NB4 (cell line): ENCODE data around the gene KDM4B.

Experiments used
- DNase-seq: peaks from one replicate; pipeline ENCODE4 v3.0.0; 2010; ENCODE audit warnings: low read depth
- H3K4me3 ChIP-seq: one replicate; pipeline ENCODE4 v1.5.1; 2011; ENCODE audit warnings: mild to moderate bottlenecking, low read depth, low read length, moderate library complexity
- MYC ChIP-seq: IDR thresholded peaks from 2 replicates; pipeline ENCODE4 v1.6.1; 2011; ENCODE audit warnings: low read depth, low read length
- POLR2A ChIP-seq: IDR thresholded peaks from 2 replicates; pipeline ENCODE4 v1.6.1; 2011; ENCODE audit warnings: mild to moderate bottlenecking; ENCODE audit not compliant: insufficient read length; ENCODE audit errors: extremely low read depth
- TF ChIP-seq, protein P1 (sequence below): IDR thresholded peaks from 2 replicates; pipeline ENCODE4 v1.6.1; 2011; ENCODE audit warnings: low read depth, low read length
- TF ChIP-seq, protein P2 (sequence below): IDR thresholded peaks from one replicate; pipeline ENCODE4 v1.5.1; 2012; ENCODE audit warnings: low read depth, low read length

The KDM4B gene

DNA sequence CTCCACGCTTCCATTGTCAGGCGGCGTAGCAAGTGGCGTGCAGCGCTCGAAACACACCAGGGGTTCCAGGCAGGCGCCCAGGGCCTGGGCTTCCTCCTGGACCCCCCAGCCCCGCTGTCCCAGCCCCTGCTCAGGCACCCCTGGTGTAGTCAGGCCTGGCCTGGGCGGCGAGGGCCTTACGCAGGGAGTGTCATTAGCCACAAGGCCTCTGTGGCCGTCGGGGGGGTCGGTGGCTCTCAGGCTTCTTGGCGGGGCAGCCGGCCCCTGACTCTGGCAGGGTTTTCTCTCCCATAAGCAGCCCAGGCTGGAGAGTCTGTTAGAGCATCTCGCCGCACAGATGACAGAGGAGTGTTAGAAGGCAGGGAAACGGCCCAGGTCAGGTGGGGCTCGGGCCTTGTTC lies 116.7 kb downstream of the KDM4B start:
- no peak overlapping the region for H3K4me3 ChIP-seq
- DNase-seq = no peak
- no peak for TF ChIP-seq MYC

DNA sequence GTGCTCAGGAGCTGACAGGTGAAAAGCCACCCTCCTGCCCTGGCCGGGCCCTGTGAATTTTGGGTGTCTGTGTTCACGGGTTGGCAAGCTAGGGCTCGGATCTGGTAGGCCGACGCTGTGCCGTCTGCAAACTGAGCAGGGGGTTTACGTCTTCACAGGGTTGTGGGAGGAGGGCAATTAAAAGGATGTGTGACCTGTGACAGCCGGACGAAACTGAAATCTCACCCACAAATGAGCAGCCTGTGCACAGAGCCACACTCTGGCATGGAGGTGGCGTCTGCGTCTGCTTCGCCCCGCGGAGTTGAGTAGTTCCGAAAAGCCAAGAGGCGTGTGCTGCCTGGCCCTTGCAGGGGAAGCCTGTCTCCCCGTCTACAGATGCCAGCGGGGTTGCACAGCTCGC lies 117.3 kb downstream of the KDM4B start:
- no peak for DNase-seq
- no peak overlapping the region for H3K4me3 ChIP-seq
- TF ChIP-seq, protein P1, sequence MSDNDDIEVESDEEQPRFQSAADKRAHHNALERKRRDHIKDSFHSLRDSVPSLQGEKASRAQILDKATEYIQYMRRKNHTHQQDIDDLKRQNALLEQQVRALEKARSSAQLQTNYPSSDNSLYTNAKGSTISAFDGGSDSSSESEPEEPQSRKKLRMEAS = no peak
- no peak for TF ChIP-seq MYC

DNA sequence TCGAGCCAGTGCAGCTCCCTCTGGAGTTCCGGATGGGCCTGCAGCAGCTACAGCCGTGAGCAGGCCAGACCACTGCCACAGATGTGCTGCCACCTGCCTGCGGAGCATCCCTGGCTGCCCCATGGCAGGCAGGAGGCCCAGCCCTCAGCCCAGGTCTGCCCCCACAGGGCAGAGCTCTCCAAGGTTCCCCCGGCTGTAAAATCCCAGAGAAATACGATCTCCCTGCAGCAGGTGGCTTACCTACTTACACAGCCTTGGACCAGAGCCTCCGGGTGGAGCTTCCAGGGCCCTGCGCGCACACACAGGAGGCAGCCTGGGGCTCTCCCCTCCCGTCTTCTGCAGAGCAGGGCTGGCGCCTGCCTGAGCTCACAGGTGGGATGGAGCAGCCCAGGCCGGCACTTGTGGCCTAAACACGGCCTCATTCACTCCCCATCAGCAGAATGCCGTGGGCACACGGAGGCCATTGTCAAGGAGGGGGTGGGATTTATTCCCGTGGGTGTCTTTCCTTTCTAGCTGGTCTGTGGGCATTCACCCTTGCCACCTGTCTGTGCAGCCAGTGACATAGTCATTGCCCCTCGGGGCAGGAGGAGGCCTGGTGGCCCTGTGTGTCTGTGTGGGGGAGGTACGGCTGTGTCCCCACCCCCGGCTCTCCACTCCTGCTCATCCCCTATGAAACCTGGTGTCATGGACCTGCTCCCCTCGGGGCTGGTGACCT lies 118.0 kb downstream of the KDM4B start:
- DNase-seq = no peak
- TF ChIP-seq MYC (no peak), POLR2A (no peak)
- TF ChIP-seq, protein P2, sequence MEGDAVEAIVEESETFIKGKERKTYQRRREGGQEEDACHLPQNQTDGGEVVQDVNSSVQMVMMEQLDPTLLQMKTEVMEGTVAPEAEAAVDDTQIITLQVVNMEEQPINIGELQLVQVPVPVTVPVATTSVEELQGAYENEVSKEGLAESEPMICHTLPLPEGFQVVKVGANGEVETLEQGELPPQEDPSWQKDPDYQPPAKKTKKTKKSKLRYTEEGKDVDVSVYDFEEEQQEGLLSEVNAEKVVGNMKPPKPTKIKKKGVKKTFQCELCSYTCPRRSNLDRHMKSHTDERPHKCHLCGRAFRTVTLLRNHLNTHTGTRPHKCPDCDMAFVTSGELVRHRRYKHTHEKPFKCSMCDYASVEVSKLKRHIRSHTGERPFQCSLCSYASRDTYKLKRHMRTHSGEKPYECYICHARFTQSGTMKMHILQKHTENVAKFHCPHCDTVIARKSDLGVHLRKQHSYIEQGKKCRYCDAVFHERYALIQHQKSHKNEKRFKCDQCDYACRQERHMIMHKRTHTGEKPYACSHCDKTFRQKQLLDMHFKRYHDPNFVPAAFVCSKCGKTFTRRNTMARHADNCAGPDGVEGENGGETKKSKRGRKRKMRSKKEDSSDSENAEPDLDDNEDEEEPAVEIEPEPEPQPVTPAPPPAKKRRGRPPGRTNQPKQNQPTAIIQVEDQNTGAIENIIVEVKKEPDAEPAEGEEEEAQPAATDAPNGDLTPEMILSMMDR = no peak
- TF ChIP-seq, protein P1 = no peak
- H3K4me3 ChIP-seq = no peak overlapping the region

DNA sequence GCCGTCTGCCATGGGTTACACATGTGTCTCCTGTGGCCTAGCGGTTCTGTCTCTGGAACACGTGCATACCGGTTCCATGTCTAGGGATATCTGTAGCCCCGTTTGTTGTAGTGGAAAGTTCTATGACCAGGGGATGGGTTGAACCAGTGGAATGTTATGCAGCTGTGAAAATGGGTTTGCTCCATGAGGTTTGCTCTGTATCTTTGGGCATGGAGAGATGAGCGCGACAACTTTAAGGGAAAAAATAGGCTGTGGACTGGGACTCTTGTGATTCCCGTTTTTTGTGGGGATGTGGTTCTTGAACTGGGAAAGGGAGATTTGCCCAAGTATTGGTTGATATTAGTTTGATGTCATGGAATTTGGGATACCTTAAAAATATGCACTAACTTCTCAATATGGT lies 120.4 kb downstream of the KDM4B start:
- no peak for DNase-seq
- no peak overlapping the region for H3K4me3 ChIP-seq
- TF ChIP-seq, protein P1 = no peak
- no peak for TF ChIP-seq MYC
- no peak for TF ChIP-seq POLR2A
- TF ChIP-seq, protein P2 = no peak

DNA sequence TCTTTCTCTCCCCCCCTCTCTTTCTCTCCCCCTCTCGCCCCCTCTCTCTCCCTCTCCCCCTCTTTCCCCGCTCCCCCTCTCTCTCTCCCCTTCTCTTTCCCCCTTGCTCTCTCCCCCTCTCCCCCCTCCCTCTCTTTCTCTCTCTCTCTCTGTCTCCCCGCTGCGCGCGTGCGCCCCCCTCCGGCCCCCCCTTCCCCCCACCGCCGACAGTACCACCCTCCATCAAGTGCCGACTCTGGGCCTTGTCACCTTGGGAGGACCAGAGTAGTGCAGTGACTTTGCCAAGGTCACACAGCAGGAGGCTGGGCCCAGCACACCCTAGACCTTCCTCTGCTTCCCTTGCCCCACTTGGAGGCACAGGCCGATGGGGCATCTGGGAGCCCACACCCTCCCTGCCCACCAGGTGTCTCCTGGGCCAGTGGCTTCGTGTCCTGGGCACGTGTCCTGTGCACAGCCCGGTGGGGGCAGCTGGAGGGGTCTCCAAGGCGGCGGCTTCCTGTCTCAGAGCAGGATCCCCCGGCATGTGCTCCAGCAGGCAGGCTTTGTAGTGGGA lies 121.6 kb downstream of the KDM4B start:
- no peak for DNase-seq
- H3K4me3 ChIP-seq = no peak overlapping the region
- TF ChIP-seq MYC (no peak), POLR2A (no peak)
- TF ChIP-seq, protein P1 = no peak
- TF ChIP-seq, protein P2 = no peak

DNA sequence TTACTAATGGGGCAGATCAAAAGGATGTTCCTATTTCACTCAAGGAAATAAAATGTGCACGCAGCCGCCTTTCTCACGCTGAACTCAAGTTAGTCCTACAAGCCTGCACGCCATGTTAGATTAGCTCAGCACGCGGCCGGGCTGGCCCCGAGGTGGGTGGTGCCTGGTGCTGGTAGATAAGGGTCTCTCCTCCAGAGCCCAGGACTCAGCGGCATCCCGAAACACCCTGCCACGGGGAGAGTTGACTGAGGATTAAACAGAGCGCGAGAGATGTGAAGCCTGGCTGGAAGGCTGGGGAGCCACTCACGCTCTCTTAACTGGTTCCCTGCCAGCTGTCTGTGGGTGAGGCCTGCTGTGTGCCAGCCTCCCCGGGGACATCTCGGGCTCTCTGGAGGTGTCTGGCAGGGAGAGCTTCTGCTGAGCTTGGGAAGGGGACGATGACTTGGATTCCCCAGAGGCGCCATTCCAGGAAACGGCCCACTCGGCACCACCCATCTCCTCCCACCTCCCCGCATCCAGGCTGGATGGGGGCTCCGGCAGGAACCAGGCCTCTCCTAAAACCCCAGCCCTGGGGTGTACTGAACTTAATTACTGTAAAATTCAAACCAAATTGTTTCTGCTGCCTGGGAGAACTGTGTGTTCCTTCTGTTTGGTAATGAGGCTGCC lies 122.2 kb downstream of the KDM4B start:
- peak; percentile 15 for DNase-seq
- TF ChIP-seq, protein P1 = no peak
- TF ChIP-seq, protein P2 = no peak
- TF ChIP-seq POLR2A (no peak), MYC (no peak)
- H3K4me3 ChIP-seq = no peak overlapping the region
